Measurements from ENCODE around the gene ARID5B.
A peak's percentile ranks its signal among the peaks of the same experiment; 100 is the strongest.
"Not testable (repeated sequence)": the region's sequence is repeated elsewhere in the genome, so short reads cannot be mapped to it uniquely, and the experiment has no call there.

The ARID5B gene, protein sequence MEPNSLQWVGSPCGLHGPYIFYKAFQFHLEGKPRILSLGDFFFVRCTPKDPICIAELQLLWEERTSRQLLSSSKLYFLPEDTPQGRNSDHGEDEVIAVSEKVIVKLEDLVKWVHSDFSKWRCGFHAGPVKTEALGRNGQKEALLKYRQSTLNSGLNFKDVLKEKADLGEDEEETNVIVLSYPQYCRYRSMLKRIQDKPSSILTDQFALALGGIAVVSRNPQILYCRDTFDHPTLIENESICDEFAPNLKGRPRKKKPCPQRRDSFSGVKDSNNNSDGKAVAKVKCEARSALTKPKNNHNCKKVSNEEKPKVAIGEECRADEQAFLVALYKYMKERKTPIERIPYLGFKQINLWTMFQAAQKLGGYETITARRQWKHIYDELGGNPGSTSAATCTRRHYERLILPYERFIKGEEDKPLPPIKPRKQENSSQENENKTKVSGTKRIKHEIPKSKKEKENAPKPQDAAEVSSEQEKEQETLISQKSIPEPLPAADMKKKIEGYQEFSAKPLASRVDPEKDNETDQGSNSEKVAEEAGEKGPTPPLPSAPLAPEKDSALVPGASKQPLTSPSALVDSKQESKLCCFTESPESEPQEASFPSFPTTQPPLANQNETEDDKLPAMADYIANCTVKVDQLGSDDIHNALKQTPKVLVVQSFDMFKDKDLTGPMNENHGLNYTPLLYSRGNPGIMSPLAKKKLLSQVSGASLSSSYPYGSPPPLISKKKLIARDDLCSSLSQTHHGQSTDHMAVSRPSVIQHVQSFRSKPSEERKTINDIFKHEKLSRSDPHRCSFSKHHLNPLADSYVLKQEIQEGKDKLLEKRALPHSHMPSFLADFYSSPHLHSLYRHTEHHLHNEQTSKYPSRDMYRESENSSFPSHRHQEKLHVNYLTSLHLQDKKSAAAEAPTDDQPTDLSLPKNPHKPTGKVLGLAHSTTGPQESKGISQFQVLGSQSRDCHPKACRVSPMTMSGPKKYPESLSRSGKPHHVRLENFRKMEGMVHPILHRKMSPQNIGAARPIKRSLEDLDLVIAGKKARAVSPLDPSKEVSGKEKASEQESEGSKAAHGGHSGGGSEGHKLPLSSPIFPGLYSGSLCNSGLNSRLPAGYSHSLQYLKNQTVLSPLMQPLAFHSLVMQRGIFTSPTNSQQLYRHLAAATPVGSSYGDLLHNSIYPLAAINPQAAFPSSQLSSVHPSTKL
- 150 to 179 reads per million in 2 donors for total RNA-seq

- peak; percentile 36 for DNase-seq
These were observed at the start of gene ARID5B for GRCh38 chr10:61900829-61901792. Gene ARID5B, plus strand, starts transcription at chr10:61901699. Its CDS starts 11 bp downstream, at chr10:61901710.

- no peak for DNase-seq
These were observed 49.2 kb upstream of the ARID5B start for GRCh38 chr10:61852261-61852660.

DNA sequence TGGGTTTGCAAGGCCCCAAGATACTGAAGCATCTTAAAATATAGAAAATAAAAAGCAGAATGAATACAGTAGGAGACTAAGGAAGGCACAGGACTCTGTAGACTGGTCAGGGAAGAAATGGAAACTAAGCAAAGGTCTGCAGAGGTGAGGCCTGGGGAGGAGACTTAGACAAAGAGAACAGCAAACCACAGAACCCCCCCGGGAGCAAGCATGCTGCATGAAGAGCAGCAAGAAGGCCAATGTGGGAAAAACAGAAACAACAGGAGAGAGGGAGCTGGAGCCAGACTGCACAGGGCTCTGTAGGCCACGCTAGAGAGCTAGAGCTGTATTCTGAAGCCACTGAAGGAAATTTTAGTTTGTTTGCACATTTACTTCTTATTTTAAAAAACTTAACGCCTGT is 45.7 kb upstream of the ARID5B start:
- no peak for DNase-seq

DNA sequence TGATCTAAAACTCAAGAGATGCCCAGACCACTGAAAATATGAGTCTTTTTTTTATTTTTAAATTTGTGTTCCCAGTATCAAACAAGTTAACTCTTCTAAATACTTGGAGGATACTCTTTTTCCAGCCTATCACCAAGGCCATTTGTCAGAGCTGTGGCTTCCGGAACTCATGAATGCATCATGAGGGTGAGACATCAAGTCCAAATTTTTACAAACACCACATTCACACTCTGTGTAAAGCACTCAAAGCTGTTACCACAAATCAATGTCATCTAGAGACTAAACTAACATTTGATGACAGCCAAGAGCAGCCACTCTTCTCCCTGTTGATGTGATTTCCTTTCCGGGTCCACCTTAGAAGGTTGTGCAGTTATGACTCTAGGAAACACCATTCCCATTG is 43.8 kb upstream of the ARID5B start:
- DNase-seq: no peak

DNA sequence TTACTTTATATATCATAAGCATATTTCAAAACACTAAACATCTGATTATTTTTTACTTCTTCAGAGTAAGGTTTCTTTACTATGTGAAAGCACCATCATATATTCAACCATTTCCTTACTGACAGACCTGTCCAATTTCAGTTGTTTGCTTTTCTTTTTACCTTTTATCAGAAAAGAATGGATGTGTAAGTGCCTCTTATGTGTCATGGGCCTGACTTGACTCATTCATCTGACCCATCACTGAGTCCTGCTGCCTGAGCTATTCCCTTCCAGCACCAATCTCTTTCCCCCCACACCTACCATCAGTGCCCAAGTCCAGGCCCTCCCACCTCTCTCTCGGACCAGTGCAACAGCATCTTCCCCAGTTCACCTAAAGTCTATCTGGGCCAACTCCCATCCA is 41.7 kb upstream of the ARID5B start:
- DNase-seq: no peak

DNA sequence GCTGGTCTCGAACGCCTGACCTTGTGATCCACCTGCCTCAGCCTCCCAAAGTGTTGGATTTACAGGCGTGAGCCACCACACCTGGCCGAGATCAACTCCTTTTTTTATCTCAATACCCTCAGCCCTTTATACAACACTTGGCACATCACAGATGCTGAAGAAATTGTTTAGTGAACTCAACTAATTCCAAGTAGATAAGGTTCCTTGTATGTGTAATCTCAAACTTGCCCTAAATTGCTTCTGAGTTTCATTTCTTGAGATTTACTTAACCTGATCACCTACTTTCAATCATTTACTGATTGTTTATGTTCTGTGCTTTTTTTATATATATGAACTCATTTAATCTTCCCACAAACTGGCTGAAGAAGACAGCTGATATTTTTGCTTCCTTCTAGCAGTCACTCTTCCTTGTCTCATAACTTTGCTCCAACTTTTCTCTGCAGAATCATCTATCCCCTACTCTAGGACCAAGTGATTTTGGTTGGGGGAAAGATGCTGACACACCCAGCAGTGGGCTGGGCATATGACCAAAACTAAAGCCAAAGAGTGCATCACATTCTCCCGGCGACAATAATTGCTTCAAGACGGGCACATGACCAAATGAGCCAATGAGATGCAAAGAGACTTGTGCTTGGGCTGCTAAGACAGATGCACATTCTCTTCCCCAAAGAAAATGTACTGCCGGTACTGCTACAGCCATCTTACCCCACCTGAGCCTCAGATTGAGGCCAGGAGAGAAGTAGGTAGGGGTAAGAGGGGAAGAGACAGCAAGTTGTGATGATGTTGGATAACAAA is 40.3 kb upstream of the ARID5B start:
- no peak for DNase-seq

- no peak for DNase-seq
These were observed 37.5 kb upstream of the ARID5B start for GRCh38 chr10:61863981-61864380.

GRCh38 chr10:61866700-61867368 is 34.7 kb upstream of the ARID5B start:
- DNase-seq: no peak

DNA sequence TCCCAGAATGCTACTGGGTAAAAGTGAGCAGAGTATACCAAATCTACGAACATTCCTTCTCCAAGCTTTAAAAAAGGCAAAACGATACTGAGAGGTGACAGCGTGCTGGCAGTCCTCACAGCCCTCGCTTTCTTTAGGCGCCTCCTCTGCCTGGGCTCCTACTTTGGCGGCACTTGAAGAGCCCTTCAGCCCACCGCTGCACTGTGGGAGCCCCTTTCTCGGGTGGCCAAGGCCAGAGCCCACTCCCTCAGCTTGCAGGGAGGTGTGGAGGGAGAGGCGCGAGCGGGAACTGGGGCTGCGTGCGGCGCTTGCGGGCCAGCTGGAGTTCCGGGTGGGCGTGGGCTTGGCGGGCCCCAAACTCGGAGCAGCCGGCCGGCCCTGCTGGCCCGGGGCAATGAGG is 34.1 kb upstream of the ARID5B start:
- not testable (repeated sequence) for DNase-seq

- peak; percentile 11 for DNase-seq
These were observed 33.7 kb upstream of the ARID5B start for GRCh38 chr10:61867817-61868216.

- no peak for DNase-seq
These were observed 32.3 kb upstream of the ARID5B start for GRCh38 chr10:61869041-61869675.

DNA sequence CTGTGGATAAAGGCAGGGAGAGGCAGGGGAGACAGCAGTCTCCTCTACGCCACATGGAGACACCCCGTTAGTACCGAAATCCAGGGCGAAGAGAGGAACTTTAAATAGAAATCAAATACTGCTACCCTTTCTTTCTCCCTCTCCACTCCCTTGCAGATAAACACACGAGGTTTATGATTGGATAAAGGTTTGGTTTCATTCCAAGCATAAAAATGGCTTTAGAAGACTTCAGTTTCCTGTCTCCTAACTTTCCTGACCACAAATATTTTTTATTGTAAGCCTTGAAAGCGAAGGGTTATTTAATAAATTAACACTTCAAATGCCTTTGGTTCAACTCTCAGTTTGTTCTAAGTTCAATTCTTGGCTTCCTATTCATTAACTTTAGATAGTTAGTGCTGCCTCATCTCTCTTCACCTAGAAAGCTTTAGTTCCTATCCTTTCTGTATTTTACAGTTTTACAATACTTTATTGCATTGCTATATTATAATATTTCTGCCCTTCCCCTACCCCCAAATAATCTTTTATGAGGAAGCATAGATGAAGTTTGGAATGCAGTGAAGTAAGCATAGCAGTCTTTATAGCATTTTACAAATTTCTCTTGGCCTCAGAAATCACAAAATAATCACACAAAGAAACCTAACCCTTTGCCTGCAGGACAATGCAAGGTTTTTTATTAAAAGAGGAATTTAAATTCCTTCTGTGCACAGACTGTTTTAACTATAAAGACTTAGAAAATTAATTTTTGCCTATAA is 31.5 kb upstream of the ARID5B start:
- DNase-seq: no peak

DNA sequence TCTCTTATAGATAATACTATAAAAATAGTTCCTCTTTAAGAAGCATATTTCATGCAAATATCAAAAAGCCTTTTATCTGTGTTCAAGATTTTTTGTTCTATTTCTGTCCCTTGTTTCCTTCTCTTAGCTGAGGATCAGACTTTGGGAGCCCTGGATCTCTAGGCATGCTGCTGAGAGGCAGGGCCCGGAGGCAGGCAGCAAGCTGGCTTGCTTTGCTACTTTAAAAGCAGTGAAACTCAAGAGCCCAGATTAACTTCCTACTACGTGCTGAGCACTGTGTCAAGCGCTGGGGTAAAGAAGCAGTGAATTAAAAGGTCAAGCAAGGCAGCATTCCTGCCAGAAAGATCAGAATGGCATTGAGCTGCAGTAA is 31.0 kb upstream of the ARID5B start:
- no peak for DNase-seq

- no peak for DNase-seq
These were observed 30.0 kb upstream of the ARID5B start for GRCh38 chr10:61871487-61871886.

GRCh38 chr10:61877887-61878739 is 23.4 kb upstream of the ARID5B start:
- no peak for DNase-seq

DNA sequence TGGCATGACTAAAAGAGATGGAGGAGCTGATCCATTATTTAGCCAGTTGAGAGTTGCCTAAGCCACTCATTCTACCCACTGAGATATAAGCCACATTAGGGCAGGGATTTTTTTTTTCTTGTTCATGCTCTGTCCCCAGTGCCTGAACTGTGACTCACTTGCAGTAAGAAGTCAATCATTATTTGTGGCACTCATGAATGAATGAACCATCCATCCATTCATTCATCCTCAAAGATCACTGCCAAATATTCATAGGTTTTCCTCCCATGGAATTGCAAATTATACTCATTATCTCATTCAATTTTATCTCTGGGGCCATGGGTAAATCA is 22.8 kb upstream of the ARID5B start:
- no peak for DNase-seq

DNA sequence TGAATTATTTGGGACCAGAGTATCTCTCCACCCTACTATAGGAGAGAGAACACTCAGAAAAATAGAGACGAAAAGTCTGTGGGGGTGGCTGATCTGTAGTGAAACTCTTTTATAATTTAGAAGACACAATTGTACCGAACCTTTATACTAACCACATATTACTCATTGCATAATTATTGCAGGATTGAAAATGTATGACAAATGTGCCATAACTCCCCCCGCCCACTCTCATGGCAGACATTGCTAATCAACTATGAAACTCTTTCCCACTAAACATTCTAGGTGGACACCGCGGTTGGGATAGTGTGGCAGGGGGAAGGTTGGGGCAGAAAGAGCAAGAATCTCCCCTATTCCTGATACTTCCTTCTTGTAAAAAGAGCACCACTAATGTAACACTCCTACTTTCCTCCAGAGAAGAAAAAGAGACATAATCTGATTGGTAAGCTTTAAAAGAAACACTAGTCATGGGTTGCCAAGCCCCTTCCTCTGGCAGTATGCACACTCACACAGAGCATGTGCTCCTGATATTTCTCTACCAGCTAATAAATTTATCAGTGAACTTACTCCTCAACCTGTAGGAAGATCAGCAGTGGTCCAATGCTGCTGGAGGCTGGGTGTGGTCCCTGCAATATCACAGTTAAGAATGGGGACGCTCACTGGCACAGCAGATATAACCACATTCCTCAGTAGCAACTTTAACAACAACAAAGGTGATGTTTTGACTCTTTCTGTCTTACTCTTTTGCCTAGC is 18.7 kb upstream of the ARID5B start:
- DNase-seq: no peak
